ENCODE data around the gene PPM1L. TPM values are rescaled to one million over a fixed set of nuclear protein-coding genes. Genes with fewer than 3 reads are reported as not detected.

Gene PPM1L
- polyA plus RNA-seq, 1 donor (not counting 4 experiments of a cell fraction or from before 2014, with no cell fraction given) = 0.58 TPM

GRCh38 chr3:160722331-160722730 is 33.7 kb upstream of the PPM1L start:
- H3K4me3 ChIP-seq (ENCODE audit: control insufficient read depth in 2 of 3, extremely low read depth in 1 of 3, insufficient read depth in 2 of 3, low read depth in 1 of 3, low read length in 3 of 3) = no peak overlapping the region
- no peak for TF ChIP-seq CTCF (optimal IDR thresholded peaks at IDR 0.05 in 1 of 3, IDR thresholded peaks at IDR 0.05 in 1 of 3, conservative IDR thresholded peaks at IDR 0.05 in 1 of 3; ENCODE audit: extremely low read depth in 1 of 3, insufficient read depth in 2 of 3, low read length in 3 of 3)
- no peak for TF ChIP-seq EZH2 (IDR thresholded peaks at IDR 0.05; ENCODE audit: low read length)
- no peak overlapping the region for H3K4me2 ChIP-seq (ENCODE audit: control insufficient read depth, extremely low read depth, insufficient read depth, low read depth, low read length)
- H3K4me1 ChIP-seq (ENCODE audit: control insufficient read depth, extremely low read depth, insufficient read depth, low read length) = peaks cover 9% of the 10 kb centered on the region
- no peak overlapping the region for H3K9ac ChIP-seq (ENCODE audit: control insufficient read depth, extremely low read depth, insufficient read depth, low read length)
- no peaks in the 10 kb centered on the region for H3K9me3 ChIP-seq (ENCODE audit: control insufficient read depth, low read depth, low read length)
- FAIRE-seq (no peak), DNase-seq (ENCODE audit: low read depth, low spot score) (no peak)
- no peaks in the 10 kb centered on the region for H3K79me2 ChIP-seq (ENCODE audit: control insufficient read depth, insufficient read depth, low read length)
- dilution Hi-C loops (cut with MboI; ENCODE audit: extremely low pct_ligation_motif_present, low sequenced_read_pairs) = loop anchor here (25.0 kb wide), 1 partner anchor 215 kb away; no protein-coding TSS in a partner anchor
- H3K27me3 ChIP-seq (ENCODE audit: control insufficient read depth, extremely low read depth, insufficient read depth, low read length) = no peaks in the 10 kb centered on the region
- H2AFZ ChIP-seq (ENCODE audit: control insufficient read depth, low read length) = no peak overlapping the region
- no peak overlapping the region for H3K27ac ChIP-seq (ENCODE audit: control insufficient read depth, insufficient read depth, low read length)
- no peaks in the 10 kb centered on the region for H3K36me3 ChIP-seq (ENCODE audit: control insufficient read depth in 2 of 2, extremely low read depth in 1 of 2, insufficient read depth in 2 of 2, low read length in 2 of 2)
- H3K9me1 ChIP-seq (ENCODE audit: control insufficient read depth, extremely low read depth, insufficient read depth, low read length) = no peaks in the 10 kb centered on the region
- H4K20me1 ChIP-seq (ENCODE audit: control insufficient read depth, extremely low read depth, insufficient read depth, low read length) = no peaks in the 10 kb centered on the region

- Histone ChIP-seq H3K4me2 (ENCODE audit: control insufficient read depth, extremely low read depth, insufficient read depth, low read depth, low read length) (peak overlapping the region; percentile 29), H3K9me3 (ENCODE audit: control insufficient read depth, low read depth, low read length) (no peaks in the 10 kb centered on the region), H3K27me3 (ENCODE audit: control insufficient read depth, extremely low read depth, insufficient read depth, low read length) (no peaks in the 10 kb centered on the region), H3K9me1 (ENCODE audit: control insufficient read depth, extremely low read depth, insufficient read depth, low read length) (no peaks in the 10 kb centered on the region), H3K79me2 (ENCODE audit: control insufficient read depth, insufficient read depth, low read length) (no peaks in the 10 kb centered on the region), H3K36me3 (ENCODE audit: control insufficient read depth in 2 of 2, extremely low read depth in 1 of 2, insufficient read depth in 2 of 2, low read length in 2 of 2) (no peaks in the 10 kb centered on the region), H4K20me1 (ENCODE audit: control insufficient read depth, extremely low read depth, insufficient read depth, low read length) (no peaks in the 10 kb centered on the region), H3K4me1 (ENCODE audit: control insufficient read depth, extremely low read depth, insufficient read depth, low read length) (no peaks in the 10 kb centered on the region), H2AFZ (ENCODE audit: control insufficient read depth, low read length) (no peak overlapping the region), H3K9ac (ENCODE audit: control insufficient read depth, extremely low read depth, insufficient read depth, low read length) (no peak overlapping the region), H3K27ac (ENCODE audit: control insufficient read depth, insufficient read depth, low read length) (no peak overlapping the region), H3K4me3 (ENCODE audit: control insufficient read depth in 2 of 3, extremely low read depth in 1 of 3, insufficient read depth in 2 of 3, low read depth in 1 of 3, low read length in 3 of 3) (no peak overlapping the region)
- DNase-seq (ENCODE audit: low read depth, low spot score) (peak; percentile 28), FAIRE-seq (peak; percentile 56)
- dilution Hi-C loops (cut with MboI; ENCODE audit: extremely low pct_ligation_motif_present, low sequenced_read_pairs) = no loop called here
- TF ChIP-seq EZH2 (IDR thresholded peaks at IDR 0.05; ENCODE audit: low read length) (no peak), CTCF (optimal IDR thresholded peaks at IDR 0.05 in 1 of 3, IDR thresholded peaks at IDR 0.05 in 1 of 3, conservative IDR thresholded peaks at IDR 0.05 in 1 of 3; ENCODE audit: extremely low read depth in 1 of 3, insufficient read depth in 2 of 3, low read length in 3 of 3) (no peak)
Measured at GRCh38 chr3:160725338-160725737, 30.7 kb upstream of the PPM1L start.

All from keratinocyte (primary cell).